Tibial nerve (tissue), 4 donors: ENCODE results near the gene ARHGAP15.

Experiments used
- EP300 ChIP-seq, 2 donors: sonication (generic); formaldehyde crosslinking; IDR thresholded peaks; one replicate each; pipeline ENCODE4 v1.6.1; 2017; ENCODE audit warnings: antibody characterized with exemption in 2 of 2, mild to moderate bottlenecking in 1 of 2
- TF ChIP-seq, protein P1 (sequence below), 5 experiments: fragments of 200-600 bp in 3 of 5; fragments of 450-650 bp in 2 of 5; sonication (generic) in 3 of 5; IDR thresholded peaks; one replicate each; pipeline ENCODE4 v1.5.1; 2016 to 2019; ENCODE audit warnings: antibody characterized with exemption in 5 of 5, mild to moderate bottlenecking in 3 of 5, moderate library complexity in 2 of 5

DNA sequence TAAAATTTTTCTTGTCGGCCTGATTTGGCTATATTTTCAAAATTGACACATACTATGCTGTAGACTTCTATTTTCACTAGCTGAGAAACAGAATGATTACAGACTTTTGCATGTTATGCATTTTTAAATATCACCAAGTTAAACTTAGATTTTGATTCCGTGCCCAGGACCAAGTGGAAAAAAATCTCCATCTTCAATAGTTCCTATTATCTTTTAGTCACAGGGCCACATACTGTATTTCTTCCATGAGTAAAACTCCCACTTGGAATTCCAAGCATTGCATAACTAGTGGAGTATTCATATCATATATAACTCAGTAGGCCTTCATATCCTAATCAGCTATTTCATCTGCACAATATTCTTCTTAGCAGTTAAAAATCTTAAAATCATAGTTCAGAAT, 470.9 kb downstream of the ARHGAP15 start:
- no peak for TF ChIP-seq EP300 (IDR thresholded peaks at IDR 0.05)
- TF ChIP-seq, protein P1, sequence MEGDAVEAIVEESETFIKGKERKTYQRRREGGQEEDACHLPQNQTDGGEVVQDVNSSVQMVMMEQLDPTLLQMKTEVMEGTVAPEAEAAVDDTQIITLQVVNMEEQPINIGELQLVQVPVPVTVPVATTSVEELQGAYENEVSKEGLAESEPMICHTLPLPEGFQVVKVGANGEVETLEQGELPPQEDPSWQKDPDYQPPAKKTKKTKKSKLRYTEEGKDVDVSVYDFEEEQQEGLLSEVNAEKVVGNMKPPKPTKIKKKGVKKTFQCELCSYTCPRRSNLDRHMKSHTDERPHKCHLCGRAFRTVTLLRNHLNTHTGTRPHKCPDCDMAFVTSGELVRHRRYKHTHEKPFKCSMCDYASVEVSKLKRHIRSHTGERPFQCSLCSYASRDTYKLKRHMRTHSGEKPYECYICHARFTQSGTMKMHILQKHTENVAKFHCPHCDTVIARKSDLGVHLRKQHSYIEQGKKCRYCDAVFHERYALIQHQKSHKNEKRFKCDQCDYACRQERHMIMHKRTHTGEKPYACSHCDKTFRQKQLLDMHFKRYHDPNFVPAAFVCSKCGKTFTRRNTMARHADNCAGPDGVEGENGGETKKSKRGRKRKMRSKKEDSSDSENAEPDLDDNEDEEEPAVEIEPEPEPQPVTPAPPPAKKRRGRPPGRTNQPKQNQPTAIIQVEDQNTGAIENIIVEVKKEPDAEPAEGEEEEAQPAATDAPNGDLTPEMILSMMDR (IDR thresholded peaks at IDR 0.05), result no peak
